A549 (cell line): Measurements from ENCODE around the gene AGR2. TPM values are rescaled to one million over a fixed set of nuclear protein-coding genes. Genes with fewer than 3 reads are reported as not detected.

ENCODE experiments used
- ATAC-seq, 2 experiments: fragments of 200-7000 bp in 1 of 2; fragments of >200 bp in 1 of 2; cut with Nextera tagmentation in 1 of 2; cut with Tn5 transposase in 1 of 2; 3 replicates each; pipeline versions ENCODE4 v1.8.0 to v1.9.1; 2018 to 2020; ENCODE audit warnings: mild to moderate bottlenecking in 1 of 2, moderate library complexity in 1 of 2
- CTCF ChIA-PET: fragments of 300-600 bp; sonication (Branson Sonifier 250); formaldehyde crosslinking; extraction: SDS; loops from one replicate; lab custom pipeline; 2021; ENCODE audit warnings: antibody characterized with exemption, inconsistent platforms; lab: Yijun Ruan, JAX
- POLR2A ChIA-PET: fragments of 350-600 bp; formaldehyde crosslinking; extraction: SDS; loops from one replicate; lab custom pipeline; 2021; ENCODE audit warnings: antibody characterized with exemption, inconsistent platforms; lab: Yijun Ruan, JAX
- DNase-seq, 2 experiments: peaks; one replicate each; pipeline versions ENCODE4 v3.0.0 to v3.0.0-alpha.2; 2011 to 2016; ENCODE audit warnings: low read depth in 1 of 2, low spot score in 1 of 2
- FAIRE-seq: peaks from 2 replicates; lab custom pipeline; 2011; peaks lifted over from hg19 to GRCh38; lab: Jason Lieb, UNC
- H3K27ac ChIP-seq, 2 experiments: fragments of >200 bp; sonication (Bioruptor Twin); formaldehyde crosslinking; 3 replicates each; pipeline ENCODE4 v1.5.1; 2016 to 2017
- H3K4me1 ChIP-seq: fragments of >200 bp; sonication (Bioruptor Twin); formaldehyde crosslinking; 3 replicates; pipeline ENCODE4 v1.6.1; 2016
- H3K4me2 ChIP-seq: fragments of >200 bp; sonication (Bioruptor Twin); formaldehyde crosslinking; 3 replicates; pipeline ENCODE4 v1.6.1; 2016
- H3K4me3 ChIP-seq: fragments of >200 bp; sonication (Bioruptor Twin); formaldehyde crosslinking; 3 replicates; pipeline ENCODE4 v1.5.1; 2016
- H3K9me3 ChIP-seq: fragments of >200 bp; sonication (Bioruptor Twin); formaldehyde crosslinking; 3 replicates; pipeline ENCODE4 v1.6.1; 2016
- BHLHE40 ChIP-seq: IDR thresholded peaks from 2 replicates; pipeline ENCODE4 v1.6.1; 2012; ENCODE audit warnings: low read depth, low read length, inconsistent platforms
- CBX8 ChIP-seq: fragments of 200-600 bp; sonication (generic); IDR thresholded peaks from 2 replicates; pipeline ENCODE4 v1.6.1; 2016
- CHD2 ChIP-seq: fragments of 150-350 bp; IDR thresholded peaks from 2 replicates; pipeline ENCODE4 v1.6.1; 2014; ENCODE audit warnings: low read length; ENCODE audit not compliant: partially characterized antibody
- CHD4 ChIP-seq: fragments of 200-600 bp; sonication (generic); IDR thresholded peaks from 2 replicates; pipeline ENCODE4 v1.6.1; 2016; ENCODE audit warnings: antibody characterized with exemption, mild to moderate bottlenecking, borderline replicate concordance
- ESRRA ChIP-seq: fragments of 150-350 bp; IDR thresholded peaks from 2 replicates; pipeline ENCODE4 v1.6.1; 2014; ENCODE audit warnings: mild to moderate bottlenecking, low read length, borderline replicate concordance
- FOSB ChIP-seq: fragments of 250-450 bp; sonication (Bioruptor Pico); IDR thresholded peaks from 2 replicates; pipeline ENCODE4 v1.5.0; 2020; ENCODE audit warnings: mild to moderate bottlenecking, moderate library complexity
- FOSL2 ChIP-seq, 2 experiments: fragments of 450-650 bp in 1 of 2; fragments of >200 bp in 1 of 2; sonication (Bioruptor Twin) in 1 of 2; formaldehyde crosslinking; IDR thresholded peaks; 2 replicates each; pipeline versions ENCODE4 v1.5.0 to v1.6.1; 2016 to 2020; ENCODE audit warnings: mild to moderate bottlenecking in 1 of 2, moderate library complexity in 1 of 2
- HDAC2 ChIP-seq: fragments of 200-600 bp; sonication (generic); IDR thresholded peaks from 2 replicates; pipeline ENCODE4 v1.6.1; 2016
- HOXA7 ChIP-seq: fragments of 250-450 bp; sonication (Bioruptor Pico); IDR thresholded peaks from 2 replicates; pipeline ENCODE4 v1.5.0; 2020; ENCODE audit warnings: mild to moderate bottlenecking, moderate library complexity
- KDM1A ChIP-seq: fragments of 200-600 bp; sonication (generic); IDR thresholded peaks from 2 replicates; pipeline ENCODE4 v1.6.1; 2016; ENCODE audit warnings: low read depth, mild to moderate bottlenecking
- KDM5A ChIP-seq: fragments of 200-600 bp; sonication (generic); IDR thresholded peaks from 2 replicates; pipeline ENCODE4 v1.6.1; 2016; ENCODE audit warnings: antibody characterized with exemption, mild to moderate bottlenecking
- MAZ ChIP-seq: fragments of 150-350 bp; IDR thresholded peaks from 2 replicates; pipeline ENCODE4 v1.6.1; 2014; ENCODE audit warnings: antibody characterized with exemption, low read depth, low read length, borderline replicate concordance
- NPAS2 ChIP-seq: fragments of 250-450 bp; sonication (Bioruptor Pico); IDR thresholded peaks from 2 replicates; pipeline ENCODE4 v1.8.0; 2022; ENCODE audit warnings: mild to moderate bottlenecking, moderate library complexity, borderline replicate concordance
- NR3C1 ChIP-seq: fragments of >200 bp; sonication (Bioruptor Twin); formaldehyde crosslinking; IDR thresholded peaks from 3 replicates; pipeline ENCODE4 v1.6.1; 2017
- PHF8 ChIP-seq: fragments of 200-600 bp; sonication (generic); IDR thresholded peaks from 2 replicates; pipeline ENCODE4 v1.6.1; 2016; ENCODE audit warnings: low read depth, mild to moderate bottlenecking, antibody characterized with exemption, moderate library complexity, borderline replicate concordance
- RARB ChIP-seq: fragments of 250-450 bp; sonication (Bioruptor Pico); IDR thresholded peaks from 2 replicates; pipeline ENCODE4 v1.8.0; 2021; ENCODE audit warnings: mild to moderate bottlenecking, moderate library complexity
- TFCP2L1 ChIP-seq: fragments of 250-450 bp; sonication (Bioruptor Pico); IDR thresholded peaks from 2 replicates; pipeline ENCODE4 v1.5.0; 2021; ENCODE audit warnings: mild to moderate bottlenecking
- USF2 ChIP-seq: fragments of 450-650 bp; IDR thresholded peaks from 2 replicates; pipeline ENCODE4 v1.6.1; 2014; ENCODE audit warnings: antibody characterized with exemption
- ZC3H11A ChIP-seq: fragments of 450-650 bp; IDR thresholded peaks from 2 replicates; pipeline ENCODE4 v1.6.1; 2014; ENCODE audit warnings: antibody characterized with exemption, mild to moderate bottlenecking
- ZNF302 ChIP-seq: fragments of 250-450 bp; sonication (Bioruptor Pico); IDR thresholded peaks from 2 replicates; pipeline ENCODE4 v1.9.0; 2021; ENCODE audit warnings: inconsistent platforms, mild to moderate bottlenecking, moderate library complexity
- ZSCAN20 ChIP-seq: fragments of 250-450 bp; sonication (Bioruptor Pico); IDR thresholded peaks from 2 replicates; pipeline ENCODE4 v1.8.0; 2022; ENCODE audit warnings: mild to moderate bottlenecking, moderate library complexity
- WGBS: methylation state at CpG from one replicate; pipeline ENCODE4 v1.1.6; 2017; ENCODE audit errors: missing lambda C conversion rate; 5-methylcytosine and 5-hydroxymethylcytosine counted together
- polyA plus RNA-seq, 4 experiments: library from polyadenylated mRNA; depleted of rRNA in 3 of 4; stranded (reverse); fragments of >200 nt; fragmentation: RNase III in 1 of 4; extraction: RNeasy Plus Mini Kit Qiagen cat#74134 plus additional on column Dnase treatment in 1 of 4; gene quantifications; 2 replicates in 3 of 4; 3 replicates in 1 of 4; pipeline ENCODE4 v1.2.3, GENCODE V29; 2011 to 2017
- TF ChIP-seq, protein P1 (sequence below): fragments of 250-450 bp; sonication (Bioruptor Pico); IDR thresholded peaks from 2 replicates; pipeline ENCODE4 v1.5.0; 2020; ENCODE audit warnings: low read depth, mild to moderate bottlenecking, moderate library complexity
- TF ChIP-seq, protein P2 (sequence below): fragments of >200 bp; sonication (Bioruptor Twin); formaldehyde crosslinking; IDR thresholded peaks from 3 replicates; pipeline ENCODE4 v1.5.1; 2016
- TF ChIP-seq, protein P3 (sequence below): IDR thresholded peaks from 2 replicates; pipeline ENCODE4 v1.6.1; 2012

Gene AGR2
- polyA plus RNA-seq, 2 of the 4 experiments (the other 2 are of a cell fraction), result 60.7 to 479 TPM

GRCh38 chr7:16791071-16791470 lies 13.7 kb downstream of the AGR2 start:
- Histone ChIP-seq H3K4me2 (peak overlapping the region; percentile 38), H3K9me3 (no peaks in the 10 kb centered on the region), H3K27ac (no peak overlapping the region), H3K4me1 (no peaks in the 10 kb centered on the region), H3K4me3 (0 out of 3 replicates have a peak overlapping the region, but pooled peaks have one; percentile 24)
- ATAC-seq, result peak in 1 of 2 experiments; percentile 46; a peak in 2 of 6 replicates
- no peak for DNase-seq
- no peak for FAIRE-seq
- POLR2A ChIA-PET, result no interaction called here
- CTCF ChIA-PET, result interaction anchor here (0.8 kb wide), 1 partner anchor 100 kb away, joined by 3 read pairs; no protein-coding TSS in a partner anchor
- no peak for TF ChIP-seq FOSL2 (IDR thresholded peaks at IDR 0.05)
- TF ChIP-seq FOSL2 (CRISPR knock-in tag; IDR thresholded peaks at IDR 0.05), result 0 out of 2 replicates have a peak, but pooled peaks have one; percentile 29
- TF ChIP-seq, protein P1, sequence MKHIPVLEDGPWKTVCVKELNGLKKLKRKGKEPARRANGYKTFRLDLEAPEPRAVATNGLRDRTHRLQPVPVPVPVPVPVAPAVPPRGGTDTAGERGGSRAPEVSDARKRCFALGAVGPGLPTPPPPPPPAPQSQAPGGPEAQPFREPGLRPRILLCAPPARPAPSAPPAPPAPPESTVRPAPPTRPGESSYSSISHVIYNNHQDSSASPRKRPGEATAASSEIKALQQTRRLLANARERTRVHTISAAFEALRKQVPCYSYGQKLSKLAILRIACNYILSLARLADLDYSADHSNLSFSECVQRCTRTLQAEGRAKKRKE (CRISPR knock-in tag), result no peak
- peak; percentile 73; the same call in 1 of the 2 replicates for TF ChIP-seq FOSB (CRISPR knock-in tag)
- TF ChIP-seq, all 56 proteins: peak for 2
- 5% methylated on average over 1 of the region's 1 CpG for WGBS

- TF ChIP-seq BHLHE40 (no peak), NPAS2 (no peak), RARB (no peak)
- TF ChIP-seq, all 56 proteins: peak for 0
- Histone ChIP-seq H3K27ac (no peak overlapping the region), H3K4me3 (no peak overlapping the region), H3K9me3 (no peaks in the 10 kb centered on the region), H3K4me2 (no peak overlapping the region), H3K4me1 (no peaks in the 10 kb centered on the region)
- ChIA-PET CTCF (interaction anchor here (2.1 kb wide), 1 partner anchor 14 kb away, joined by 7 read pairs; no protein-coding TSS in a partner anchor), POLR2A (no interaction called here)
- ATAC-seq (no peak), DNase-seq (no peak), FAIRE-seq (no peak)
- WGBS, result 91% methylated on average over 1 of the region's 1 CpG
These were observed 17.7 kb downstream of the AGR2 start for GRCh38 chr7:16787127-16787526.

DNA sequence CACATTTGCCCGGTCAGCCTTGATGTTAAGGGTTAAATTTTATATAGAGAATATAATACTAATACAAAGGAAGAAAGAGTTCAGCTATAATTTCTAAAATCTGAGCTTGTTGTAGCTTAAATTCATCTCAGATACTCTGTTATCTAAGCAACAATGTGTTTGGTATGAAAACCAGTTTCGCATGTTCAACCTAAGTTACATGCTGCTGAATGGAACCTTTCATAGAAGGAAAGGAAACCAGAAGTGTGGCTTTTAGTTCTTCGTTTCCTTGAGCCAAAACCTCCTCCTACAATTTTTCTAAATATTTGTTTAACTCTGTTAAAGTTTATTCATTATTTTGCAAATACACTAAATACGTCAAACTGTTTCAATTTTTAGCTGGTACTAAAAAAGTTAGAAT lies 18.5 kb downstream of the AGR2 start:
- ATAC-seq, result no peak
- CTCF ChIA-PET, result interaction anchor here (2.1 kb wide), 1 partner anchor 15 kb away, joined by 7 read pairs; no protein-coding TSS in a partner anchor
- POLR2A ChIA-PET, result no interaction called here
- H3K9me3 ChIP-seq, result no peaks in the 10 kb centered on the region
- DNase-seq, result no peak
- 67% methylated on average over 4 of the region's 4 CpGs for WGBS
- H3K27ac ChIP-seq, result no peak overlapping the region
- FAIRE-seq, result no peak
- no peaks in the 10 kb centered on the region for H3K4me1 ChIP-seq
- no peak overlapping the region for H3K4me3 ChIP-seq
- no peak overlapping the region for H3K4me2 ChIP-seq
- no peak for TF ChIP-seq USF2
- TF ChIP-seq, protein P2, sequence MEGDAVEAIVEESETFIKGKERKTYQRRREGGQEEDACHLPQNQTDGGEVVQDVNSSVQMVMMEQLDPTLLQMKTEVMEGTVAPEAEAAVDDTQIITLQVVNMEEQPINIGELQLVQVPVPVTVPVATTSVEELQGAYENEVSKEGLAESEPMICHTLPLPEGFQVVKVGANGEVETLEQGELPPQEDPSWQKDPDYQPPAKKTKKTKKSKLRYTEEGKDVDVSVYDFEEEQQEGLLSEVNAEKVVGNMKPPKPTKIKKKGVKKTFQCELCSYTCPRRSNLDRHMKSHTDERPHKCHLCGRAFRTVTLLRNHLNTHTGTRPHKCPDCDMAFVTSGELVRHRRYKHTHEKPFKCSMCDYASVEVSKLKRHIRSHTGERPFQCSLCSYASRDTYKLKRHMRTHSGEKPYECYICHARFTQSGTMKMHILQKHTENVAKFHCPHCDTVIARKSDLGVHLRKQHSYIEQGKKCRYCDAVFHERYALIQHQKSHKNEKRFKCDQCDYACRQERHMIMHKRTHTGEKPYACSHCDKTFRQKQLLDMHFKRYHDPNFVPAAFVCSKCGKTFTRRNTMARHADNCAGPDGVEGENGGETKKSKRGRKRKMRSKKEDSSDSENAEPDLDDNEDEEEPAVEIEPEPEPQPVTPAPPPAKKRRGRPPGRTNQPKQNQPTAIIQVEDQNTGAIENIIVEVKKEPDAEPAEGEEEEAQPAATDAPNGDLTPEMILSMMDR, result no peak
- TF ChIP-seq HDAC2, result no peak
- TF ChIP-seq, protein P3, sequence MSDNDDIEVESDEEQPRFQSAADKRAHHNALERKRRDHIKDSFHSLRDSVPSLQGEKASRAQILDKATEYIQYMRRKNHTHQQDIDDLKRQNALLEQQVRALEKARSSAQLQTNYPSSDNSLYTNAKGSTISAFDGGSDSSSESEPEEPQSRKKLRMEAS, result no peak
- TF ChIP-seq CHD4, result no peak
- TF ChIP-seq KDM5A, result no peak
- no peak for TF ChIP-seq ZC3H11A
- no peak for TF ChIP-seq TFCP2L1 (CRISPR knock-in tag)
- TF ChIP-seq KDM1A, result no peak
- no peak for TF ChIP-seq NR3C1
- no peak for TF ChIP-seq MAZ
- TF ChIP-seq CBX8, result no peak
- TF ChIP-seq BHLHE40, result no peak
- no peak for TF ChIP-seq PHF8
- no peak for TF ChIP-seq ZSCAN20 (CRISPR knock-in tag)
- no peak for TF ChIP-seq HOXA7 (CRISPR knock-in tag)
- no peak for TF ChIP-seq ESRRA
- no peak for TF ChIP-seq CHD2
- TF ChIP-seq ZNF302 (CRISPR knock-in tag), result no peak
- TF ChIP-seq, all 56 proteins: peak for 0
